Caco-2 (cell line): ENCODE data around the gene KIFC3. TPM values are rescaled to one million over a fixed set of nuclear protein-coding genes. Genes with fewer than 3 reads are reported as not detected.

ENCODE experiments used
- BruUV-seq: library from RNA; stranded (reverse); fragments of 400-500 nt; replicated peaks from 2 replicates; lab custom pipeline; 2021; lab: Mats Ljungman, UMichigan
- CTCF ChIA-PET: fragments of 300-600 bp; sonication (Branson Sonifier 250); formaldehyde crosslinking; loops from one replicate; lab custom pipeline; 2022; ENCODE audit warnings: antibody characterized with exemption; lab: Charles Lee
- POLR2A ChIA-PET: fragments of 300-600 bp; sonication (Branson Sonifier 250); formaldehyde crosslinking; loops from one replicate; lab custom pipeline; 2022; ENCODE audit warnings: antibody characterized with exemption; lab: Charles Lee
- DNase-seq, 2 experiments: peaks; one replicate each; pipeline versions ENCODE4 v3.0.0 to v3.0.0-alpha.2; 2020 to 2022
- H3K27me3 ChIP-seq: replicated peaks from 2 replicates; pipeline ENCODE4 v1.6.0; 2011; ENCODE audit warnings: low read length; ENCODE audit not compliant: control insufficient read depth, insufficient read depth
- H3K36me3 ChIP-seq: 2 replicates; pipeline ENCODE4 v1.5.1; 2011; ENCODE audit warnings: low read length; ENCODE audit not compliant: control insufficient read depth, insufficient read depth
- H3K4me1 ChIP-seq: fragments of 250-450 bp; sonication (Bioruptor Pico); 2 replicates; pipeline ENCODE4 v1.5.1; 2020; ENCODE audit warnings: mild to moderate bottlenecking
- H3K4me3 ChIP-seq: 2 replicates; pipeline ENCODE4 v1.5.1; 2011; ENCODE audit warnings: low read depth, mild to moderate bottlenecking, control low read depth, low read length
- H3K9me3 ChIP-seq: fragments of 250-450 bp; sonication (Bioruptor Pico); 2 replicates; pipeline ENCODE4 v1.5.1; 2020; ENCODE audit warnings: mild to moderate bottlenecking, moderate library complexity
- H3K27ac Mint-ChIP-seq: one replicate; pipeline ENCODE4 v1.8.0; 2022; ENCODE audit warnings: mixed read lengths; ENCODE audit not compliant: unreplicated experiment
- H3K27me3 Mint-ChIP-seq: one replicate; pipeline ENCODE4 v1.8.0; 2022; ENCODE audit warnings: mixed read lengths; ENCODE audit not compliant: insufficient read depth, unreplicated experiment
- H3K36me3 Mint-ChIP-seq: one replicate; pipeline ENCODE4 v1.8.0; 2022; ENCODE audit warnings: mild to moderate bottlenecking, mixed read lengths; ENCODE audit not compliant: insufficient read depth, unreplicated experiment
- H3K4me1 Mint-ChIP-seq: one replicate; pipeline ENCODE4 v1.8.0; 2022; ENCODE audit warnings: low read depth, mixed read lengths; ENCODE audit not compliant: unreplicated experiment
- H3K4me3 Mint-ChIP-seq: one replicate; pipeline ENCODE4 v1.8.0; 2022; ENCODE audit warnings: mild to moderate bottlenecking, moderate library complexity, mixed read lengths; ENCODE audit not compliant: unreplicated experiment
- H3K9me3 Mint-ChIP-seq: one replicate; pipeline ENCODE4 v1.8.0; 2022; ENCODE audit warnings: mixed read lengths; ENCODE audit not compliant: unreplicated experiment
- CTCF ChIP-seq, 2 experiments: fragments of 200-600 bp in 1 of 2; IDR thresholded peaks; 1 replicate in 1 of 2; 2 replicates in 1 of 2; pipeline versions ENCODE4 v1.5.1 to v1.8.0; 2011 to 2022; ENCODE audit warnings: antibody characterized with exemption in 1 of 2, control low read depth in 1 of 2, inconsistent platforms in 1 of 2, low read depth in 1 of 2, low read length in 1 of 2, mild to moderate bottlenecking in 1 of 2, moderate library complexity in 1 of 2; ENCODE audit not compliant: insufficient read depth in 1 of 2, severe bottlenecking in 1 of 2, unreplicated experiment in 1 of 2
- intact Hi-C: fragments of 100-400 bp; cut with micrococcal nuclease; formaldehyde crosslinking; loops from one replicate; pipeline ENCODE4 v1.10.0; 2022; ENCODE audit not compliant: unreplicated experiment
- total RNA-seq: library from RNA; stranded (reverse); gene quantifications from 2 replicates; pipeline ENCODE4 v1.2.3, GENCODE V29; 2022

KIFC3 gene
- total RNA-seq, 1 experiment from 2014 or later, result 103 TPM

- Histone ChIP-seq H3K9me3 (no peaks in the 10 kb centered on the region), H3K4me3 (peak overlapping the region; percentile 43), H3K27me3 (no peaks in the 10 kb centered on the region), H3K36me3 (no peaks in the 10 kb centered on the region), H3K4me1 (peaks cover 71% of the 10 kb centered on the region)
- ChIA-PET CTCF (interaction anchor here (0.6 to 6.7 kb wide), 5 partner anchors 9 to 226 kb away, joined by 3 to 63 read pairs (median 3); no protein-coding TSS in a partner anchor), POLR2A (interaction anchor here (0.5 to 1.0 kb wide), 3 partner anchors 9 to 64 kb away, joined by 4 to 10 read pairs (median 6); no protein-coding TSS in a partner anchor)
- Mint-ChIP-seq H3K27me3 (no peaks in the 10 kb centered on the region), H3K4me3 (peak overlapping the region; percentile 92), H3K4me1 (peaks cover 60% of the 10 kb centered on the region), H3K27ac (peak overlapping the region; percentile 96), H3K9me3 (no peaks in the 10 kb centered on the region), H3K36me3 (peaks cover 23% of the 10 kb centered on the region)
- intact Hi-C loops, result loop anchor here (5.0 kb wide), 3 partner anchors 188 to 328 kb away; partner anchors contain the start of genes CFAP20, USB1 and ZNF319
- TF ChIP-seq CTCF (IDR thresholded peaks at IDR 0.05; ENCODE audit: insufficient read depth in 1 of 2, low read depth in 1 of 2, low read length in 1 of 2, severe bottlenecking in 1 of 2, unreplicated experiment in 1 of 2), result no peak
- no peak for DNase-seq
- BruUV-seq, result no TSS peak
Observed at GRCh38 chr16:57798953-57799599, 3.2 kb downstream of the KIFC3 start.

GRCh38 chr16:57798267-57798810 lies 4.0 kb downstream of the KIFC3 start:
- H3K4me1 ChIP-seq, result peaks cover 64% of the 10 kb centered on the region
- no peaks in the 10 kb centered on the region for H3K9me3 ChIP-seq
- H3K4me1 Mint-ChIP-seq, result peaks cover 53% of the 10 kb centered on the region
- H3K36me3 Mint-ChIP-seq, result peaks cover 25% of the 10 kb centered on the region
- TSS peak; percentile 66 for BruUV-seq
- H3K27me3 Mint-ChIP-seq, result no peaks in the 10 kb centered on the region
- peak overlapping the region; percentile 92 for H3K4me3 Mint-ChIP-seq
- CTCF ChIA-PET, result interaction anchor here (0.7 to 6.7 kb wide), 6 partner anchors 8 to 331 kb away, joined by 4 to 63 read pairs (median 6); partner anchors contain the start of genes CFAP20 and KATNB1
- H3K9me3 Mint-ChIP-seq, result no peaks in the 10 kb centered on the region
- POLR2A ChIA-PET, result interaction anchor here (0.8 to 1.5 kb wide), 5 partner anchors 10 to 65 kb away, joined by 4 to 9 read pairs (median 6); partner anchors contain the start of gene KATNB1
- H3K36me3 ChIP-seq, result no peaks in the 10 kb centered on the region
- DNase-seq, result no peak
- H3K4me3 ChIP-seq, result peak overlapping the region; percentile 43
- H3K27ac Mint-ChIP-seq, result peak overlapping the region; percentile 96
- no peak for TF ChIP-seq CTCF (IDR thresholded peaks at IDR 0.05; ENCODE audit: insufficient read depth in 1 of 2, low read depth in 1 of 2, low read length in 1 of 2, severe bottlenecking in 1 of 2, unreplicated experiment in 1 of 2)
- intact Hi-C loops, result loop anchor here (5.0 kb wide), 3 partner anchors 189 to 329 kb away; partner anchors contain the start of genes CFAP20, USB1 and ZNF319
- no peaks in the 10 kb centered on the region for H3K27me3 ChIP-seq
